A549 (cell line): ENCODE data around the gene METTL21A. TPM values are rescaled to one million over a fixed set of nuclear protein-coding genes. Genes with fewer than 3 reads are reported as not detected.

ENCODE experiments used
- ATAC-seq, 2 experiments: fragments of 200-7000 bp in 1 of 2; fragments of >200 bp in 1 of 2; cut with Nextera tagmentation in 1 of 2; cut with Tn5 transposase in 1 of 2; 3 replicates each; pipeline versions ENCODE4 v1.8.0 to v1.9.1; 2018 to 2020; ENCODE audit warnings: mild to moderate bottlenecking in 1 of 2, moderate library complexity in 1 of 2
- CTCF ChIA-PET: fragments of 300-600 bp; sonication (Branson Sonifier 250); formaldehyde crosslinking; extraction: SDS; loops from one replicate; lab custom pipeline; 2021; ENCODE audit warnings: antibody characterized with exemption, inconsistent platforms; lab: Yijun Ruan, JAX
- POLR2A ChIA-PET: fragments of 350-600 bp; formaldehyde crosslinking; extraction: SDS; loops from one replicate; lab custom pipeline; 2021; ENCODE audit warnings: antibody characterized with exemption, inconsistent platforms; lab: Yijun Ruan, JAX
- DNase-seq, 2 experiments: peaks; one replicate each; pipeline versions ENCODE4 v3.0.0 to v3.0.0-alpha.2; 2011 to 2016; ENCODE audit warnings: low read depth in 1 of 2, low spot score in 1 of 2
- FAIRE-seq: peaks from 2 replicates; lab custom pipeline; 2011; peaks lifted over from hg19 to GRCh38; lab: Jason Lieb, UNC
- H3K27ac ChIP-seq, 2 experiments: fragments of >200 bp; sonication (Bioruptor Twin); formaldehyde crosslinking; 3 replicates each; pipeline ENCODE4 v1.5.1; 2016 to 2017
- H3K4me1 ChIP-seq: fragments of >200 bp; sonication (Bioruptor Twin); formaldehyde crosslinking; 3 replicates; pipeline ENCODE4 v1.6.1; 2016
- H3K4me2 ChIP-seq: fragments of >200 bp; sonication (Bioruptor Twin); formaldehyde crosslinking; 3 replicates; pipeline ENCODE4 v1.6.1; 2016
- H3K4me3 ChIP-seq: fragments of >200 bp; sonication (Bioruptor Twin); formaldehyde crosslinking; 3 replicates; pipeline ENCODE4 v1.5.1; 2016
- H3K9me3 ChIP-seq: fragments of >200 bp; sonication (Bioruptor Twin); formaldehyde crosslinking; 3 replicates; pipeline ENCODE4 v1.6.1; 2016
- CBX2 ChIP-seq: fragments of 200-600 bp; sonication (generic); IDR thresholded peaks from 2 replicates; pipeline ENCODE4 v1.6.1; 2016; ENCODE audit warnings: low read depth, mild to moderate bottlenecking, borderline replicate concordance
- CHD4 ChIP-seq: fragments of 200-600 bp; sonication (generic); IDR thresholded peaks from 2 replicates; pipeline ENCODE4 v1.6.1; 2016; ENCODE audit warnings: antibody characterized with exemption, mild to moderate bottlenecking, borderline replicate concordance
- ELK1 ChIP-seq: fragments of 150-350 bp; IDR thresholded peaks from 2 replicates; pipeline ENCODE4 v1.6.1; 2014; ENCODE audit warnings: low read depth, mild to moderate bottlenecking, low read length
- EP300 ChIP-seq, 2 experiments: fragments of >200 bp; sonication (Bioruptor Twin); formaldehyde crosslinking; IDR thresholded peaks; 2 replicates in 1 of 2; 3 replicates in 1 of 2; pipeline ENCODE4 v1.6.1; 2016 to 2017
- ESRRA ChIP-seq: fragments of 150-350 bp; IDR thresholded peaks from 2 replicates; pipeline ENCODE4 v1.6.1; 2014; ENCODE audit warnings: mild to moderate bottlenecking, low read length, borderline replicate concordance
- FOSB ChIP-seq: fragments of 250-450 bp; sonication (Bioruptor Pico); IDR thresholded peaks from 2 replicates; pipeline ENCODE4 v1.5.0; 2020; ENCODE audit warnings: mild to moderate bottlenecking, moderate library complexity
- FOSL2 ChIP-seq, 2 experiments: fragments of 450-650 bp in 1 of 2; fragments of >200 bp in 1 of 2; sonication (Bioruptor Twin) in 1 of 2; formaldehyde crosslinking; IDR thresholded peaks; 2 replicates each; pipeline versions ENCODE4 v1.5.0 to v1.6.1; 2016 to 2020; ENCODE audit warnings: mild to moderate bottlenecking in 1 of 2, moderate library complexity in 1 of 2
- GATA3 ChIP-seq: IDR thresholded peaks from 2 replicates; pipeline ENCODE4 v1.6.1; 2012; ENCODE audit warnings: borderline replicate concordance
- HOXA7 ChIP-seq: fragments of 250-450 bp; sonication (Bioruptor Pico); IDR thresholded peaks from 2 replicates; pipeline ENCODE4 v1.5.0; 2020; ENCODE audit warnings: mild to moderate bottlenecking, moderate library complexity
- HOXB13 ChIP-seq: fragments of 250-450 bp; sonication (Bioruptor Pico); IDR thresholded peaks from 2 replicates; pipeline ENCODE4 v1.5.0; 2020; ENCODE audit warnings: low read depth, mild to moderate bottlenecking, moderate library complexity
- JUN ChIP-seq, 2 experiments: fragments of >200 bp; sonication (Bioruptor Twin); formaldehyde crosslinking; IDR thresholded peaks; 2 replicates in 1 of 2; 3 replicates in 1 of 2; pipeline ENCODE4 v1.6.1; 2016 to 2017
- JUNB ChIP-seq: fragments of >200 bp; sonication (Bioruptor Twin); formaldehyde crosslinking; IDR thresholded peaks from 2 replicates; pipeline ENCODE4 v1.6.1; 2016
- MAFK ChIP-seq: fragments of 450-650 bp; IDR thresholded peaks from 2 replicates; pipeline ENCODE4 v1.6.1; 2014; ENCODE audit not compliant: partially characterized antibody
- MYC ChIP-seq: IDR thresholded peaks from 2 replicates; pipeline ENCODE4 v1.6.1; 2012; ENCODE audit warnings: mild to moderate bottlenecking, inconsistent platforms, low read length, improper control_type of control experiment, borderline replicate concordance
- NPAS2 ChIP-seq: fragments of 250-450 bp; sonication (Bioruptor Pico); IDR thresholded peaks from 2 replicates; pipeline ENCODE4 v1.8.0; 2022; ENCODE audit warnings: mild to moderate bottlenecking, moderate library complexity, borderline replicate concordance
- NR3C1 ChIP-seq: fragments of >200 bp; sonication (Bioruptor Twin); formaldehyde crosslinking; IDR thresholded peaks from 3 replicates; pipeline ENCODE4 v1.6.1; 2017
- RAD21 ChIP-seq, 2 experiments: fragments of >200 bp in 1 of 2; sonication (Bioruptor Twin) in 1 of 2; formaldehyde crosslinking in 1 of 2; IDR thresholded peaks in 1 of 2; conservative IDR thresholded peaks in 1 of 2; 2 replicates in 1 of 2; 3 replicates in 1 of 2; pipeline ENCODE4 v1.6.1; 2012 to 2018; ENCODE audit warnings: inconsistent platforms in 1 of 2
- RARB ChIP-seq: fragments of 250-450 bp; sonication (Bioruptor Pico); IDR thresholded peaks from 2 replicates; pipeline ENCODE4 v1.8.0; 2021; ENCODE audit warnings: mild to moderate bottlenecking, moderate library complexity
- RCOR1 ChIP-seq: fragments of 150-350 bp; IDR thresholded peaks from 2 replicates; pipeline ENCODE4 v1.6.1; 2014; ENCODE audit warnings: antibody characterized with exemption, low read length, low read depth
- SMC3 ChIP-seq: fragments of >200 bp; sonication (Bioruptor Twin); formaldehyde crosslinking; IDR thresholded peaks from 3 replicates; pipeline ENCODE4 v1.6.1; 2018; ENCODE audit warnings: inconsistent platforms
- USF2 ChIP-seq: fragments of 450-650 bp; IDR thresholded peaks from 2 replicates; pipeline ENCODE4 v1.6.1; 2014; ENCODE audit warnings: antibody characterized with exemption
- ZFP36 ChIP-seq: fragments of 450-650 bp; IDR thresholded peaks from 2 replicates; pipeline ENCODE4 v1.6.1; 2014; ENCODE audit warnings: borderline replicate concordance; ENCODE audit not compliant: partially characterized antibody
- WGBS: methylation state at CpG from one replicate; pipeline ENCODE4 v1.1.6; 2017; ENCODE audit errors: missing lambda C conversion rate; 5-methylcytosine and 5-hydroxymethylcytosine counted together
- polyA plus RNA-seq, 4 experiments: library from polyadenylated mRNA; depleted of rRNA in 3 of 4; stranded (reverse); fragments of >200 nt; fragmentation: RNase III in 1 of 4; extraction: RNeasy Plus Mini Kit Qiagen cat#74134 plus additional on column Dnase treatment in 1 of 4; gene quantifications; 2 replicates in 3 of 4; 3 replicates in 1 of 4; pipeline ENCODE4 v1.2.3, GENCODE V29; 2011 to 2017
- TF ChIP-seq, protein P1 (sequence below): fragments of >200 bp; sonication (Bioruptor Twin); formaldehyde crosslinking; IDR thresholded peaks from 3 replicates; pipeline ENCODE4 v1.5.1; 2016
- TF ChIP-seq, protein P2 (sequence below): IDR thresholded peaks from 2 replicates; pipeline ENCODE4 v1.6.1; 2012
- TF ChIP-seq, protein P3 (sequence below): fragments of >200 bp; sonication (Bioruptor Twin); formaldehyde crosslinking; IDR thresholded peaks from 3 replicates; pipeline ENCODE4 v1.6.1; 2016
- TF ChIP-seq, protein P4 (sequence below): IDR thresholded peaks from 2 replicates; pipeline ENCODE4 v1.6.1; 2012

The METTL21A gene
- polyA plus RNA-seq, 2 of the 4 experiments (the other 2 are of a cell fraction): 26.9 to 40.1 TPM

DNA sequence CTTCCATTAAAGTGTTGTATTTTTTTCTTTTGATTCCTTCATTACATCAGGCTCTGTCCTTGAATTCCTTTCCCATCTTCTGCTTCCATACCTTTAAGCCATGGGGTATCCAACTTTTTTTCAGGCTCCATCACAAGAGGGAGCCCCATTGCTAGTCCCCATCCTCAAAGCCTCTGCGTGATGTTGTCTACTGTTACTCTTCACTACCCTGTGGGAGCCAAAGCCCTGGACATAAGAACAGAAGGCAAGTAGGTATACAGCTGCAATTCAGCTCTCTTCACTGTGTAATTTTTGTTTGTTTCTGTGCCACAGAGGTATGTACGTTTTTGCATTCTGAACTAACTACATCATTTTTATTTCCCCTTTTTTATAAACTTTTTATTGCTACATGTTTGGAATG, 49.6 kb upstream of the METTL21A start:
- DNase-seq (peak in 1 of 2 experiments; percentile 52), ATAC-seq (peak; percentile 62 to 71; a peak in 5 of 6 replicates), FAIRE-seq (no peak)
- TF ChIP-seq, protein P1, sequence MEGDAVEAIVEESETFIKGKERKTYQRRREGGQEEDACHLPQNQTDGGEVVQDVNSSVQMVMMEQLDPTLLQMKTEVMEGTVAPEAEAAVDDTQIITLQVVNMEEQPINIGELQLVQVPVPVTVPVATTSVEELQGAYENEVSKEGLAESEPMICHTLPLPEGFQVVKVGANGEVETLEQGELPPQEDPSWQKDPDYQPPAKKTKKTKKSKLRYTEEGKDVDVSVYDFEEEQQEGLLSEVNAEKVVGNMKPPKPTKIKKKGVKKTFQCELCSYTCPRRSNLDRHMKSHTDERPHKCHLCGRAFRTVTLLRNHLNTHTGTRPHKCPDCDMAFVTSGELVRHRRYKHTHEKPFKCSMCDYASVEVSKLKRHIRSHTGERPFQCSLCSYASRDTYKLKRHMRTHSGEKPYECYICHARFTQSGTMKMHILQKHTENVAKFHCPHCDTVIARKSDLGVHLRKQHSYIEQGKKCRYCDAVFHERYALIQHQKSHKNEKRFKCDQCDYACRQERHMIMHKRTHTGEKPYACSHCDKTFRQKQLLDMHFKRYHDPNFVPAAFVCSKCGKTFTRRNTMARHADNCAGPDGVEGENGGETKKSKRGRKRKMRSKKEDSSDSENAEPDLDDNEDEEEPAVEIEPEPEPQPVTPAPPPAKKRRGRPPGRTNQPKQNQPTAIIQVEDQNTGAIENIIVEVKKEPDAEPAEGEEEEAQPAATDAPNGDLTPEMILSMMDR: peak; percentile 23; the same call in 2 of the 3 replicates
- peak; percentile 30 to 35; a peak in 3 of 5 replicates for TF ChIP-seq RAD21 (conservative IDR thresholded peaks at IDR 0.05 in 1 of 2, IDR thresholded peaks at IDR 0.05 in 1 of 2)
- no peak for TF ChIP-seq NPAS2 (CRISPR knock-in tag)
- TF ChIP-seq SMC3: 0 out of 3 replicates have a peak, but pooled peaks have one; percentile 18
- H3K9me3 ChIP-seq: no peaks in the 10 kb centered on the region
- no peak overlapping the region for H3K4me2 ChIP-seq
- 34% methylated on average over 2 of the region's 2 CpGs for WGBS
- H3K4me1 ChIP-seq: peaks cover 15% of the 10 kb centered on the region
- CTCF ChIA-PET: interaction anchor here (0.7 to 2.6 kb wide), 4 partner anchors 47 to 70 kb away, joined by 3 to 10 read pairs (median 6); no protein-coding TSS in a partner anchor
- no peak overlapping the region for H3K27ac ChIP-seq
- H3K4me3 ChIP-seq: no peak overlapping the region
- POLR2A ChIA-PET: no interaction called here

- no peak overlapping the region for H3K4me3 ChIP-seq
- no peak for ATAC-seq
- H3K4me1 ChIP-seq: peaks cover 15% of the 10 kb centered on the region
- TF ChIP-seq ZFP36 (no peak), HOXB13 (no peak), ELK1 (no peak), RARB (no peak), EP300 (IDR thresholded peaks at IDR 0.05) (no peak), JUNB (no peak), NPAS2 (CRISPR knock-in tag) (no peak), USF2 (no peak), NR3C1 (no peak), MAFK (no peak), CHD4 (no peak), JUN (IDR thresholded peaks at IDR 0.05) (no peak), ESRRA (no peak), HOXA7 (CRISPR knock-in tag) (no peak), FOSB (no peak), SMC3 (no peak), FOSL2 (IDR thresholded peaks at IDR 0.05) (no peak), FOSL2 (CRISPR knock-in tag; IDR thresholded peaks at IDR 0.05) (no peak)
- TF ChIP-seq, protein P2, sequence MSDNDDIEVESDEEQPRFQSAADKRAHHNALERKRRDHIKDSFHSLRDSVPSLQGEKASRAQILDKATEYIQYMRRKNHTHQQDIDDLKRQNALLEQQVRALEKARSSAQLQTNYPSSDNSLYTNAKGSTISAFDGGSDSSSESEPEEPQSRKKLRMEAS: no peak
- ChIA-PET CTCF (interaction anchor here (1.2 to 2.6 kb wide), 2 partner anchors 47 to 71 kb away, joined by 3 to 10 read pairs; no protein-coding TSS in a partner anchor), POLR2A (no interaction called here)
- no peak for FAIRE-seq
- no peaks in the 10 kb centered on the region for H3K9me3 ChIP-seq
- H3K4me2 ChIP-seq: no peak overlapping the region
- H3K27ac ChIP-seq: no peak overlapping the region
- no peak for DNase-seq
Measured at GRCh38 chr2:207674266-207674774, 49.1 kb upstream of the METTL21A start.

DNA sequence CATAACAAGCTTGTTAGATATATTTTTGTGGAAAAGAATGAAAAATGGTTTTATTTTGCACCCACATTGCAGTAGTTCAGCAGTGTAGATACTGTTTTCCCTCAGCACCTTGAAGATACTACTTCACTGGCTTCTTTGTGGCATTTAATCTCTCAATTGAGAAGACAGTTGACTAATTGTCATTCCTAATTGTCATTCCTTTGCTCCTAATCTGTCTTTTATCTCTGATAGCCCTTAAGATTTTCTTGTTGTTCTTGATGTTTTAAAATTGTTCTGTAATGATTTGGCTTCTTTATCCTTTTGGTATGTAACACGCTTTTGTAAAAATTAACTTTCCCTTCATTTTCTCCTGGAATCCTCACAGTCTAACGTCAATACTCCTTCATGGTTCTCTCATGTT, 48.2 kb upstream of the METTL21A start:
- POLR2A ChIA-PET: no interaction called here
- WGBS: 78% methylated on average over 2 of the region's 2 CpGs
- ATAC-seq (no peak), FAIRE-seq (no peak), DNase-seq (no peak)
- H3K4me3 ChIP-seq: no peak overlapping the region
- no peaks in the 10 kb centered on the region for H3K9me3 ChIP-seq
- H3K4me1 ChIP-seq: peaks cover 15% of the 10 kb centered on the region
- CTCF ChIA-PET: no interaction called here
- H3K27ac ChIP-seq: no peak overlapping the region
- H3K4me2 ChIP-seq: no peak overlapping the region
- no peak for TF ChIP-seq GATA3
- TF ChIP-seq, protein P3, sequence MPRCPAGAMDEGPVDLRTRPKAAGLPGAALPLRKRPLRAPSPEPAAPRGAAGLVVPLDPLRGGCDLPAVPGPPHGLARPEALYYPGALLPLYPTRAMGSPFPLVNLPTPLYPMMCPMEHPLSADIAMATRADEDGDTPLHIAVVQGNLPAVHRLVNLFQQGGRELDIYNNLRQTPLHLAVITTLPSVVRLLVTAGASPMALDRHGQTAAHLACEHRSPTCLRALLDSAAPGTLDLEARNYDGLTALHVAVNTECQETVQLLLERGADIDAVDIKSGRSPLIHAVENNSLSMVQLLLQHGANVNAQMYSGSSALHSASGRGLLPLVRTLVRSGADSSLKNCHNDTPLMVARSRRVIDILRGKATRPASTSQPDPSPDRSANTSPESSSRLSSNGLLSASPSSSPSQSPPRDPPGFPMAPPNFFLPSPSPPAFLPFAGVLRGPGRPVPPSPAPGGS: no peak
- TF ChIP-seq MAFK: no peak
- no peak for TF ChIP-seq CBX2
- TF ChIP-seq RCOR1: no peak
- TF ChIP-seq, protein P2: no peak
- no peak for TF ChIP-seq ESRRA
- no peak for TF ChIP-seq MYC
- TF ChIP-seq, protein P4, sequence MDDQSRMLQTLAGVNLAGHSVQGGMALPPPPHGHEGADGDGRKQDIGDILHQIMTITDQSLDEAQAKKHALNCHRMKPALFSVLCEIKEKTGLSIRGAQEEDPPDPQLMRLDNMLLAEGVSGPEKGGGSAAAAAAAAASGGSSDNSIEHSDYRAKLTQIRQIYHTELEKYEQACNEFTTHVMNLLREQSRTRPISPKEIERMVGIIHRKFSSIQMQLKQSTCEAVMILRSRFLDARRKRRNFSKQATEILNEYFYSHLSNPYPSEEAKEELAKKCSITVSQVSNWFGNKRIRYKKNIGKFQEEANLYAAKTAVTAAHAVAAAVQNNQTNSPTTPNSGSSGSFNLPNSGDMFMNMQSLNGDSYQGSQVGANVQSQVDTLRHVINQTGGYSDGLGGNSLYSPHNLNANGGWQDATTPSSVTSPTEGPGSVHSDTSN: no peak
- TF ChIP-seq RAD21 (conservative IDR thresholded peaks at IDR 0.05 in 1 of 2, IDR thresholded peaks at IDR 0.05 in 1 of 2): no peak
- no peak for TF ChIP-seq NPAS2 (CRISPR knock-in tag)
